GM21786 (cell line): ENCODE results near the gene CAVIN3.

Source experiments
- ATAC-seq: cut with Tn5 transposase; IDR thresholded peaks from one replicate; pipeline ENCODE4 v1.9.1; 2021; ENCODE audit not compliant: unreplicated experiment

The CAVIN3 gene

DNA sequence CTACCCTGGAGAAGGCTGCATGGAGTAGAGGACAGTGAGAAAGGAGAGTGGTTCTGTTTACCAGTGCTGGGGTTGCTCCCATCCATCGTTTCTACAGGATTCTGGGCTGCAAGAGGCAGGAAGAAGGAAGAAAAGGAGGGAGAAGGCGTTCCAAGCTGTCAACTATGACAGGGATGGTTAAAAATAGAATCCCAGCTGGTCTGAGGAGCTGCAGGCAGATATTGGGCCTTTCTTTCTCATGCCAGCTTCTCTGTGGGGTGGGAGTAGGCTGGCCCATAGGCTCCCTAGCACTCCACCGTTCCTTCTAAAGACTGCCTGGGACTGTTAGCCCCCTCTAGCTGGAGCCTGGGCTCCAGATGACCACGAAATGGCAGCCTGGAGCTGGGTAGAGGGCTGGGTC lies 47.1 kb downstream of the CAVIN3 start:
- ATAC-seq, result no peak

DNA sequence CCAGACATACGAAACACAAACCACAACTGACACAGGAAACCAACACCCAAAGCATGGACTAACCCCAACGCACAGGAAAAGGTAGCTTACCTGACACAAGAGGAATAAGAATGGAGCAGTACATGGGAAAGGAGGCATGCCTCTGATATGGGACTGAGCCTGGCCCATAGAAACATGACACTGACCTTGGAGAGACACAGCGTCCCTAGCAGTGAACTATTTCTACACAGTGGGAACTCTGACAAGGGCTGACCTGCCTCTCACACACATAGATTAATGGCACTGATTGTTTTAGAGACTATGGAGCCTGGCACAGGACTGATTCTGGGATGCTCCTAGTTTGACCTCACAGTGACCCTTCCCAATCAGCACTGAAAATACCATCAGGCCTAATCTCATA lies 48.7 kb downstream of the CAVIN3 start:
- no peak for ATAC-seq

DNA sequence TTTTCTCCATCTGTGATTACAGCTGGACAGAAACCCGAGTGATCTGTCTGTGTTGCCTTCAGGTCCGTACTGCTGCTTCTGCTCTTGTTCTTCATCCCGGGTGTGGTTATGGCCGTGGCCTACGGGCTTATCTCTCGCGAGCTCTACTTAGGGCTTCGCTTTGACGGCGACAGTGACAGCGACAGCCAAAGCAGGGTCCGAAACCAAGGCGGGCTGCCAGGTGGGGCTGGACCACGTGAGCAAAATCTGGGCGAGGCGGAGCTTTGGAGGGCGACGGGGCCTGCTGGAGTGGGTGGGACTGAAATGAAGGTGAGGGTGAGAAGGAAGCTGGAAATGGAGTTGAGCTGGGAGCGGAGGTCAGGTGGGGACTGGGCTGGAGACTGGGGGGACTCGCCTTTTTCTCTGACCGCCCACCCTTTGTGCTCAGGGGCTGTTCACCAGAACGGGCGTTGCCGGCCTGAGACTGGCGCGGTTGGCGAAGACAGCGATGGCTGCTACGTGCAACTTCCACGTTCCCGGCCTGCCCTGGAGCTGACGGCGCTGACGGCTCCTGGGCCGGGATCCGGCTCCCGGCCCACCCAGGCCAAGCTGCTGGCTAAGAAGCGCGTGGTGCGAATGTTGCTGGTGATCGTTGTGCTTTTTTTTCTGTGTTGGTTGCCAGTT lies 49.6 kb downstream of the CAVIN3 start:
- ATAC-seq, result no peak

DNA sequence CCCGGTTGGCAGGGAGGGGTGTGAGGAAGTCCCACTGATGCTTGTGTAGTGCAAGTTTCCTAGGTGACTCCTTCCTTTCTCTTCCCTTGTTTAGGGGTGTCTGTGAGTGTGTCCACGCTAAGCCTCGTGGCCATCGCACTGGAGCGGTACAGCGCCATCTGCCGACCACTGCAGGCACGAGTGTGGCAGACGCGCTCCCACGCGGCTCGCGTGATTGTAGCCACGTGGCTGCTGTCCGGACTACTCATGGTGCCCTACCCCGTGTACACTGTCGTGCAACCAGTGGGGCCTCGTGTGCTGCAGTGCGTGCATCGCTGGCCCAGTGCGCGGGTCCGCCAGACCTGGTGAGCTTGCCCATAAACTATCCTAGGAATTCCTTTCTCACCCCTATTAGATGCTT lies 50.3 kb downstream of the CAVIN3 start:
- no peak for ATAC-seq
